Measurements from ENCODE around the gene SCYL1. TPM values are rescaled to one million over a fixed set of nuclear protein-coding genes. Genes with fewer than 3 reads are reported as not detected.

SCYL1 gene
- total and polyA plus RNA-seq, 2 donors from 2014 or later, result 72.2 to 78.9 TPM

DNA sequence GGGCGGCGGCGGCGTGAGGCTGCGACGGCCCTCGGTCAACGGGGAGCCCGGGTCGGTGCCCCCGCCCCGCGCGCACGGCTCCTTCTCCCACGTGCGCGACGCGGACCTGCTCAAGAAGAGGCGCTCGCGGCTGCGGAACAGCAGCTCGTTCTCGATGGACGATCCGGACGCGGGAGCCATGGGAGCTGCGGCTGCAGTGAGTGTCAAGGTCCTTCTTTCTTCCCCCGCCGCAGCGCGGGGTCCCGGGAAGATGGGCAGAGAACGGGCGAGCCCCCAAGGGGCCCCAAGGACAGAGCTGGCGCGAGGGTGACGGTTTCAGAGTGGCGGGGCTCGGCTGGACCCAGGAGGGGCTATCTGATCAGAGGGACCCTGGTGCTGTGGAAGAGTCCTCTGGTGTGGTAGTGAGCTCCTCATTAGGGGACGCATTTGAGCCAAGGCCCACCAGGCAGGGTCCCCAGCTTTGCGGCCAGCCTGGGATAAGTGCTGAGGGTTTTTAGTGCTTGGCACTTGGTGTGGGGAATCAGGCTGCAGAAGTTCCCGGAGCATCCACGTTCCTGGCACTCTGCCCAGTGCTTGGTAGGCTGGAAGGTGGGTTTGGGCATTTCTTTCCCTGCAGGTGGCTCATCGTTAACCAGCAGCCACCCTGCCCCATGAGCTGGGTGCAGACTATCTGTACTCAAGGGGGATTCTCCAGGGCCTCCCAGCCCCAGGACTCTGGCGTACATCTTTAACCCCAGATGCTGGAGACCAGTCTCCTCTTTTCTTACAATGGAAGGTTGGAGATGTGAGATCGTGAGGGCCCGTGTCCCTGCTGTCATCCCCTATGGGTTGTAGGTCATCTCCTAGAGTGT, 60.7 kb downstream of the SCYL1 start:
- H3K27me3 ChIP-seq (ENCODE audit: control insufficient read depth, insufficient read depth, low read length), result no peaks in the 10 kb centered on the region
- H3K36me3 ChIP-seq (ENCODE audit: control insufficient read depth in 2 of 3, insufficient read depth in 3 of 3, low read length in 3 of 3), result peaks cover 0 to under 1% (median 0%) of the 10 kb centered on the region in 3 donors
- no peak overlapping the region for H3K9ac ChIP-seq (ENCODE audit: low read length in 3 of 3)
- H3K27ac ChIP-seq (ENCODE audit: low read depth in 2 of 2, low read length in 2 of 2), result no peak overlapping the region
- no peaks in the 10 kb centered on the region for H3K9me3 ChIP-seq (ENCODE audit: control insufficient read depth in 2 of 3, insufficient read depth in 1 of 3, low read length in 3 of 3)
- H3K4me3 ChIP-seq (ENCODE audit: low read length in 3 of 3), result no peak overlapping the region
- TF ChIP-seq, protein P1, sequence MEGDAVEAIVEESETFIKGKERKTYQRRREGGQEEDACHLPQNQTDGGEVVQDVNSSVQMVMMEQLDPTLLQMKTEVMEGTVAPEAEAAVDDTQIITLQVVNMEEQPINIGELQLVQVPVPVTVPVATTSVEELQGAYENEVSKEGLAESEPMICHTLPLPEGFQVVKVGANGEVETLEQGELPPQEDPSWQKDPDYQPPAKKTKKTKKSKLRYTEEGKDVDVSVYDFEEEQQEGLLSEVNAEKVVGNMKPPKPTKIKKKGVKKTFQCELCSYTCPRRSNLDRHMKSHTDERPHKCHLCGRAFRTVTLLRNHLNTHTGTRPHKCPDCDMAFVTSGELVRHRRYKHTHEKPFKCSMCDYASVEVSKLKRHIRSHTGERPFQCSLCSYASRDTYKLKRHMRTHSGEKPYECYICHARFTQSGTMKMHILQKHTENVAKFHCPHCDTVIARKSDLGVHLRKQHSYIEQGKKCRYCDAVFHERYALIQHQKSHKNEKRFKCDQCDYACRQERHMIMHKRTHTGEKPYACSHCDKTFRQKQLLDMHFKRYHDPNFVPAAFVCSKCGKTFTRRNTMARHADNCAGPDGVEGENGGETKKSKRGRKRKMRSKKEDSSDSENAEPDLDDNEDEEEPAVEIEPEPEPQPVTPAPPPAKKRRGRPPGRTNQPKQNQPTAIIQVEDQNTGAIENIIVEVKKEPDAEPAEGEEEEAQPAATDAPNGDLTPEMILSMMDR (IDR thresholded peaks at IDR 0.05; ENCODE audit: borderline replicate concordance, extremely low read depth, insufficient read depth), result no peak
- FAIRE-seq, result no peak
- peak in 1 of 5 donors; percentile 35 for DNase-seq
- H3K4me1 ChIP-seq (ENCODE audit: control insufficient read depth in 2 of 3, insufficient read depth in 2 of 3, low read depth in 1 of 3, low read length in 3 of 3), result peaks cover 0 to 9% (median 0%) of the 10 kb centered on the region in 3 donors
- intact Hi-C loops (cut with DNase I), result no loop called here

DNA sequence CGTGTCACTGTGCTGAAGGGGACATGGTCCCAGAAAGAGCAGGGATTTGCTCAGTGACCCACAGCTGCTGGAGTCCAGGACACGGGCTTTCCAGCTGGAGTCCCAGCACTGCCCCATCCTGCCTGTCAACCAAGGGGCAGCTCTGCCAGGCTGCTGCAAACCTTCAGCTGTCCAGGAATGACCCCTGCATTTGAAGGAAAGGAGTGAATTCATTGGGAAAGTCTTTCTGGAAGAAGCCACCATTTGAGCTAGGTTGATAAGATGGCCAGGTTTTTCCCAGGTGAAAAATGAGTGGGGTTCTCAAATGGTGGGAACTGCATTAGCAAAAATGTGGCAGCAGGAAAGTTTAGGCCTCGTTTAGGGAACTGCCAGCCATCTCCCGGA, 61.4 kb downstream of the SCYL1 start:
- no peak overlapping the region for H3K4me3 ChIP-seq (ENCODE audit: low read length in 3 of 3)

DNA sequence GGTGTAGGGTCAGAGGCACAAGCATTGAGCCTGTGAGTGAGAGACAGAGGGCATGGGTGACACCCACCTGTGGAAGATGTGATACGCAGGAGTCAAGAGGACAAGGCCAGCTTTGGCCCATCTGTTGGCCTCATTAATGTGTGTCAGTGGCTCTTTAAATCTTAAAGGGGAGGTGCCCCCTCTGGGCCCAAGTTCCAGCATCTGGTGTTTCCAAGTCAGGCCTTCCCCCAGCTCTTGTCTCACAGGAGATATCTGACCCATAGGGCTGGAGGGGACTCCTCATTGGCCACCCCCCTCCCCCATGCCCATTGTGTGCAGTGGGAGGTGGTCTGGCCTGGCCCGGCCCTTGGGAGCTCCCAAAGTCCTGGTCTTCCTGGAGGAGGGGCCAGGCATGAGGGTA, 61.8 kb downstream of the SCYL1 start:
- no peak overlapping the region for H3K9ac ChIP-seq (ENCODE audit: low read length in 3 of 3)
- peaks cover 0 to 9% (median 0%) of the 10 kb centered on the region in 3 donors for H3K4me1 ChIP-seq (ENCODE audit: control insufficient read depth in 2 of 3, insufficient read depth in 2 of 3, low read depth in 1 of 3, low read length in 3 of 3)
- FAIRE-seq, result no peak
- no peak overlapping the region for H3K27ac ChIP-seq (ENCODE audit: low read depth in 2 of 2, low read length in 2 of 2)
- TF ChIP-seq, protein P1 (IDR thresholded peaks at IDR 0.05; ENCODE audit: borderline replicate concordance, extremely low read depth, insufficient read depth), result no peak
- intact Hi-C loops (cut with DNase I), result no loop called here
- no peaks in the 10 kb centered on the region for H3K27me3 ChIP-seq (ENCODE audit: control insufficient read depth, insufficient read depth, low read length)
- no peak overlapping the region for H3K4me3 ChIP-seq (ENCODE audit: low read length in 3 of 3)
- H3K9me3 ChIP-seq (ENCODE audit: control insufficient read depth in 2 of 3, insufficient read depth in 1 of 3, low read length in 3 of 3), result no peaks in the 10 kb centered on the region
- H3K36me3 ChIP-seq (ENCODE audit: control insufficient read depth in 2 of 3, insufficient read depth in 3 of 3, low read length in 3 of 3), result no peaks in the 10 kb centered on the region
- DNase-seq, result peak in 2 of 5 donors; percentile 50 to 68

More for the DNA sequence above, 61.4 kb downstream of the SCYL1 start:
- intact Hi-C loops (cut with DNase I), result no loop called here
- H3K9me3 ChIP-seq (ENCODE audit: control insufficient read depth in 2 of 3, insufficient read depth in 1 of 3, low read length in 3 of 3), result no peaks in the 10 kb centered on the region
- no peaks in the 10 kb centered on the region for H3K27me3 ChIP-seq (ENCODE audit: control insufficient read depth, insufficient read depth, low read length)
- no peak for FAIRE-seq
- no peaks in the 10 kb centered on the region for H3K36me3 ChIP-seq (ENCODE audit: control insufficient read depth in 2 of 3, insufficient read depth in 3 of 3, low read length in 3 of 3)
- DNase-seq, result no peak
- no peak overlapping the region for H3K27ac ChIP-seq (ENCODE audit: low read depth in 2 of 2, low read length in 2 of 2)
- no peak overlapping the region for H3K9ac ChIP-seq (ENCODE audit: low read length in 3 of 3)
- TF ChIP-seq, protein P1 (IDR thresholded peaks at IDR 0.05; ENCODE audit: borderline replicate concordance, extremely low read depth, insufficient read depth), result no peak
- H3K4me1 ChIP-seq (ENCODE audit: control insufficient read depth in 2 of 3, insufficient read depth in 2 of 3, low read depth in 1 of 3, low read length in 3 of 3), result peaks cover 0 to 9% (median 0%) of the 10 kb centered on the region in 3 donors

Other genes starting within 250 kb of the SCYL1 start
- gene CDC42EP2, start 210.2 kb upstream of the SCYL1 start, total RNA-seq, result 13.7 TPM
- 19.4 TPM for gene CDC42EP2, start 210.2 kb upstream of the SCYL1 start, polyA plus RNA-seq (ENCODE audit: insufficient read depth, low read depth, low replicate concordance)
- gene DPF2, start 191.2 kb upstream of the SCYL1 start, total RNA-seq, result 58.5 TPM
- gene DPF2, start 191.2 kb upstream of the SCYL1 start, polyA plus RNA-seq (ENCODE audit: insufficient read depth, low read depth, low replicate concordance), result 25.9 TPM
- gene TIGD3, start 170.3 kb upstream of the SCYL1 start, total RNA-seq, result 0.19 TPM
- 0.95 TPM for gene TIGD3, start 170.3 kb upstream of the SCYL1 start, polyA plus RNA-seq (ENCODE audit: insufficient read depth, low read depth, low replicate concordance)
- gene SLC25A45, start 142.4 kb upstream of the SCYL1 start, total RNA-seq, result 14.7 TPM
- gene SLC25A45, start 142.4 kb upstream of the SCYL1 start, polyA plus RNA-seq (ENCODE audit: insufficient read depth, low read depth, low replicate concordance), result 4.1 TPM
- gene FRMD8, start 138.4 kb upstream of the SCYL1 start, total RNA-seq, result 41.3 TPM
- gene FRMD8, start 138.4 kb upstream of the SCYL1 start, polyA plus RNA-seq (ENCODE audit: insufficient read depth, low read depth, low replicate concordance), result 9.4 TPM
- gene NEAT1, start 102.3 kb upstream of the SCYL1 start, total RNA-seq, result 1,006 TPM
- 595 TPM for gene NEAT1, start 102.3 kb upstream of the SCYL1 start, polyA plus RNA-seq (ENCODE audit: insufficient read depth, low read depth, low replicate concordance)
- 15,262 TPM for gene MALAT1, start 26.0 kb upstream of the SCYL1 start, total RNA-seq
- 219 TPM for gene MALAT1, start 26.0 kb upstream of the SCYL1 start, polyA plus RNA-seq (ENCODE audit: insufficient read depth, low read depth, low replicate concordance)
- 165 TPM for gene LTBP3, start 33.3 kb downstream of the SCYL1 start, total RNA-seq
- gene LTBP3, start 33.3 kb downstream of the SCYL1 start, polyA plus RNA-seq (ENCODE audit: insufficient read depth, low read depth, low replicate concordance), result 61.6 TPM
- gene ZNRD2, start 45.4 kb downstream of the SCYL1 start, total RNA-seq, result 32.0 TPM
- 60.4 TPM for gene ZNRD2, start 45.4 kb downstream of the SCYL1 start, polyA plus RNA-seq (ENCODE audit: insufficient read depth, low read depth, low replicate concordance)
- 36.7 TPM for gene FAM89B, start 47.5 kb downstream of the SCYL1 start, total RNA-seq
- 33.5 TPM for gene FAM89B, start 47.5 kb downstream of the SCYL1 start, polyA plus RNA-seq (ENCODE audit: insufficient read depth, low read depth, low replicate concordance)
- 95.4 TPM for gene EHBP1L1, start 51.0 kb downstream of the SCYL1 start, total RNA-seq
- gene EHBP1L1, start 51.0 kb downstream of the SCYL1 start, polyA plus RNA-seq (ENCODE audit: insufficient read depth, low read depth, low replicate concordance), result 20.5 TPM
- gene KCNK7, start 70.7 kb downstream of the SCYL1 start, total RNA-seq, result 0.25 TPM
- not detected for gene KCNK7, start 70.7 kb downstream of the SCYL1 start, polyA plus RNA-seq (ENCODE audit: insufficient read depth, low read depth, low replicate concordance)
- gene MAP3K11, start 89.1 kb downstream of the SCYL1 start, total RNA-seq, result 89.1 TPM
- gene MAP3K11, start 89.1 kb downstream of the SCYL1 start, polyA plus RNA-seq (ENCODE audit: insufficient read depth, low read depth, low replicate concordance), result 55.7 TPM
- gene PCNX3, start 90.7 kb downstream of the SCYL1 start, total RNA-seq, result 44.4 TPM
- gene PCNX3, start 90.7 kb downstream of the SCYL1 start, polyA plus RNA-seq (ENCODE audit: insufficient read depth, low read depth, low replicate concordance), result 13.6 TPM
- gene SIPA1, start 113.0 kb downstream of the SCYL1 start, total RNA-seq, result 71.0 TPM
- gene SIPA1, start 113.0 kb downstream of the SCYL1 start, polyA plus RNA-seq (ENCODE audit: insufficient read depth, low read depth, low replicate concordance), result 46.4 TPM
- 81.6 TPM for gene RELA, start 137.8 kb downstream of the SCYL1 start, total RNA-seq
- gene RELA, start 137.8 kb downstream of the SCYL1 start, polyA plus RNA-seq (ENCODE audit: insufficient read depth, low read depth, low replicate concordance), result 34.8 TPM
- 74.7 TPM for gene KAT5, start 187.2 kb downstream of the SCYL1 start, total RNA-seq
- gene KAT5, start 187.2 kb downstream of the SCYL1 start, polyA plus RNA-seq (ENCODE audit: insufficient read depth, low read depth, low replicate concordance), result 68.4 TPM
- gene RNASEH2C, start 195.7 kb downstream of the SCYL1 start, total RNA-seq, result 43.7 TPM
- gene RNASEH2C, start 195.7 kb downstream of the SCYL1 start, polyA plus RNA-seq (ENCODE audit: insufficient read depth, low read depth, low replicate concordance), result 129 TPM